ENCODE results near the gene GATAD2B.

GRCh38 chr1:153841463-153841994 lies 81.2 kb downstream of the GATAD2B start:
- no peak for TF ChIP-seq CEBPB (IDR thresholded peaks at IDR 0.05; ENCODE audit: low read depth, low read length)
- no peak for TF ChIP-seq CTCF (conservative IDR thresholded peaks at IDR 0.05; ENCODE audit: low read depth, low read length)
- TF ChIP-seq BHLHE40 (IDR thresholded peaks at IDR 0.05; ENCODE audit: low read depth, low read length), result no peak
- no peak for TF ChIP-seq ELK1 (IDR thresholded peaks at IDR 0.05; ENCODE audit: borderline replicate concordance, low read depth, low read length)
- no peak for TF ChIP-seq RAD21 (IDR thresholded peaks at IDR 0.05; ENCODE audit: low read length)
- TF ChIP-seq POLR2A (IDR thresholded peaks at IDR 0.05; ENCODE audit: low read depth, low read length), result no peak
- TF ChIP-seq SMC3 (IDR thresholded peaks at IDR 0.05; ENCODE audit: low read depth, low read length), result no peak
- no peak for TF ChIP-seq RCOR1 (IDR thresholded peaks at IDR 0.05; ENCODE audit: insufficient replicate concordance, low read length)
- TF ChIP-seq MAFK (IDR thresholded peaks at IDR 0.05; ENCODE audit: low read depth, low read length), result 0 out of 2 replicates have a peak, but pooled peaks have one; percentile 1
- TF ChIP-seq MXI1 (IDR thresholded peaks at IDR 0.05; ENCODE audit: borderline replicate concordance, low read depth, low read length), result no peak
- no peak for TF ChIP-seq USF2 (IDR thresholded peaks at IDR 0.05; ENCODE audit: low read depth, low read length)
- no peak for TF ChIP-seq MAZ (IDR thresholded peaks at IDR 0.05; ENCODE audit: borderline replicate concordance, low read depth, low read length)
